ENCODE measurements around the gene FAM136A.

DNA sequence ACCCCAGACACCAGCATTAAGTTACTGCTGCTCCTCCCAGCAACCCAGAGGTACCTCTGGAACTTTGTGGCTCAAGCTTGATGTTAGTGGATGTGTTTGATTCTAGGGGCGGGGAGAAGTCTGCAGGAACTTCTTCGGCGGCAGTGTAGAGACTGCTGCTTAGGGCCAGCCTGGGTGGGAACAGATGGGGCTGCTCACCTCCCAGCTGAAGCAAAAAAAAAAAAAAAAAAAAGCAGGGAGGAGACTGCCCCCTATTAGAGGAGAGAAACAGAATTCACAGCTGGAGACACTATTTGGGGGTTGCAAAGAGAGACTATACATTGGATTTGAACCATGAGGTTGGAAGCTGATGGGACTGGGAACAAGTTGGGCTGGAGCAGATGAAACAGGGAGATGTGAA is 28.6 kb upstream of the FAM136A start:
- TF ChIP-seq, protein P1, sequence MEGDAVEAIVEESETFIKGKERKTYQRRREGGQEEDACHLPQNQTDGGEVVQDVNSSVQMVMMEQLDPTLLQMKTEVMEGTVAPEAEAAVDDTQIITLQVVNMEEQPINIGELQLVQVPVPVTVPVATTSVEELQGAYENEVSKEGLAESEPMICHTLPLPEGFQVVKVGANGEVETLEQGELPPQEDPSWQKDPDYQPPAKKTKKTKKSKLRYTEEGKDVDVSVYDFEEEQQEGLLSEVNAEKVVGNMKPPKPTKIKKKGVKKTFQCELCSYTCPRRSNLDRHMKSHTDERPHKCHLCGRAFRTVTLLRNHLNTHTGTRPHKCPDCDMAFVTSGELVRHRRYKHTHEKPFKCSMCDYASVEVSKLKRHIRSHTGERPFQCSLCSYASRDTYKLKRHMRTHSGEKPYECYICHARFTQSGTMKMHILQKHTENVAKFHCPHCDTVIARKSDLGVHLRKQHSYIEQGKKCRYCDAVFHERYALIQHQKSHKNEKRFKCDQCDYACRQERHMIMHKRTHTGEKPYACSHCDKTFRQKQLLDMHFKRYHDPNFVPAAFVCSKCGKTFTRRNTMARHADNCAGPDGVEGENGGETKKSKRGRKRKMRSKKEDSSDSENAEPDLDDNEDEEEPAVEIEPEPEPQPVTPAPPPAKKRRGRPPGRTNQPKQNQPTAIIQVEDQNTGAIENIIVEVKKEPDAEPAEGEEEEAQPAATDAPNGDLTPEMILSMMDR (IDR thresholded peaks at IDR 0.05; ENCODE audit: insufficient read depth, low read depth, low read length), result no peak
- no peak for TF ChIP-seq EZH2 (IDR thresholded peaks at IDR 0.05; ENCODE audit: insufficient read depth, low read length)

All from astrocyte (in vitro differentiated cells and primary cell).